GM19455 (cell line): Measurements from ENCODE around the gene TGFBR2.
A peak's percentile ranks its signal among the peaks of the same experiment; 100 is the strongest.
"Not testable (repeated sequence)": the region's sequence is repeated elsewhere in the genome, so short reads cannot be mapped to it uniquely, and the experiment has no call there.

Experiments used
- ATAC-seq: cut with Tn5 transposase; IDR thresholded peaks from one replicate; pipeline ENCODE4 v1.9.1; 2021; ENCODE audit not compliant: unreplicated experiment

Gene TGFBR2

GRCh38 chr3:30654269-30654668, 47.9 kb downstream of the TGFBR2 start:
- ATAC-seq = no peak

- ATAC-seq = no peak
These were observed 48.9 kb downstream of the TGFBR2 start for GRCh38 chr3:30655187-30655812.

- ATAC-seq = no peak
These were observed 50.3 kb downstream of the TGFBR2 start for GRCh38 chr3:30656624-30657141.

- ATAC-seq = peak; percentile 31
These were observed 51.5 kb downstream of the TGFBR2 start for GRCh38 chr3:30657914-30658313.

- ATAC-seq = peak; percentile 87
These were observed 52.1 kb downstream of the TGFBR2 start for GRCh38 chr3:30658328-30659052.

- ATAC-seq = no peak
These were observed 53.1 kb downstream of the TGFBR2 start for GRCh38 chr3:30659270-30660130.

- no peak for ATAC-seq
These were observed 53.7 kb downstream of the TGFBR2 start for GRCh38 chr3:30660136-30660535.

- no peak for ATAC-seq
These were observed 54.3 kb downstream of the TGFBR2 start for GRCh38 chr3:30660656-30661055.

- no peak for ATAC-seq
These were observed 54.9 kb downstream of the TGFBR2 start for GRCh38 chr3:30661098-30661873.

- ATAC-seq = no peak
These were observed 56.4 kb downstream of the TGFBR2 start for GRCh38 chr3:30662836-30663235.

GRCh38 chr3:30663533-30664241, 57.3 kb downstream of the TGFBR2 start:
- ATAC-seq = no peak

GRCh38 chr3:30664459-30664858, 58.1 kb downstream of the TGFBR2 start:
- ATAC-seq = no peak

GRCh38 chr3:30664884-30665283, 58.5 kb downstream of the TGFBR2 start:
- ATAC-seq = no peak

- no peak for ATAC-seq
These were observed 59.1 kb downstream of the TGFBR2 start for GRCh38 chr3:30665539-30665938.

GRCh38 chr3:30666572-30667279, 60.3 kb downstream of the TGFBR2 start:
- no peak for ATAC-seq

- ATAC-seq = no peak
These were observed 60.9 kb downstream of the TGFBR2 start for GRCh38 chr3:30667280-30667651.

GRCh38 chr3:30668051-30668609, 61.7 kb downstream of the TGFBR2 start:
- no peak for ATAC-seq

GRCh38 chr3:30669360-30669934, 63.0 kb downstream of the TGFBR2 start:
- not testable (repeated sequence) for ATAC-seq

- no peak for ATAC-seq
These were observed 63.9 kb downstream of the TGFBR2 start for GRCh38 chr3:30670292-30670691.
